NCI-H524 treated with DMSO at 0.1 percent for 48 hours (cell line): ENCODE results near the gene NXNL2.

Experiments
- DNase-seq: peaks from one replicate; lab custom pipeline; 2025; lab: John Stamatoyannopoulos, UW

Gene NXNL2

GRCh38 chr9:88578121-88579049 lies 43.4 kb downstream of the NXNL2 start:
- DNase-seq: no peak

- no peak for DNase-seq
Measured at GRCh38 chr9:88579050-88579715, 44.2 kb downstream of the NXNL2 start.

- no peak for DNase-seq
Measured at GRCh38 chr9:88580961-88581360, 46.0 kb downstream of the NXNL2 start.

- no peak for DNase-seq
Measured at GRCh38 chr9:88583901-88584596, 49.1 kb downstream of the NXNL2 start.

- DNase-seq: no peak
Measured at GRCh38 chr9:88585426-88585825, 50.4 kb downstream of the NXNL2 start.

- no peak for DNase-seq
Measured at GRCh38 chr9:88586452-88586851, 51.5 kb downstream of the NXNL2 start.

- DNase-seq: no peak
Measured at GRCh38 chr9:88587182-88587581, 52.2 kb downstream of the NXNL2 start.

GRCh38 chr9:88587885-88588649 lies 53.1 kb downstream of the NXNL2 start:
- no peak for DNase-seq

GRCh38 chr9:88589656-88590055 lies 54.7 kb downstream of the NXNL2 start:
- no peak for DNase-seq

GRCh38 chr9:88590558-88591146 lies 55.7 kb downstream of the NXNL2 start:
- DNase-seq: no peak

- no peak for DNase-seq
Measured at GRCh38 chr9:88593537-88594185, 58.7 kb downstream of the NXNL2 start.
